NCI-H345 treated with DMSO at 0.1 percent for 48 hours (cell line): Measurements from ENCODE around the gene ACVR1B.
A peak's percentile ranks its signal among the peaks of the same experiment; 100 is the strongest.

Experiments
- DNase-seq: peaks from one replicate; lab custom pipeline; 2025; ENCODE audit not compliant: unreplicated experiment; lab: John Stamatoyannopoulos, UW

Gene ACVR1B

GRCh38 chr12:51917041-51917590, 34.4 kb upstream of the ACVR1B start:
- DNase-seq: no peak

- DNase-seq: no peak
Measured at GRCh38 chr12:51917746-51918453, 33.6 kb upstream of the ACVR1B start.

- no peak for DNase-seq
Measured at GRCh38 chr12:51920046-51920445, 31.5 kb upstream of the ACVR1B start.

- DNase-seq: no peak
Measured at GRCh38 chr12:51921017-51921725, 30.3 kb upstream of the ACVR1B start.

- DNase-seq: no peak
Measured at GRCh38 chr12:51922146-51922545, 29.4 kb upstream of the ACVR1B start.

GRCh38 chr12:51922762-51923505, 28.6 kb upstream of the ACVR1B start:
- DNase-seq: no peak

GRCh38 chr12:51923506-51924365, 27.8 kb upstream of the ACVR1B start:
- no peak for DNase-seq

GRCh38 chr12:51924551-51925319, 26.8 kb upstream of the ACVR1B start:
- no peak for DNase-seq

- DNase-seq: no peak
Measured at GRCh38 chr12:51925346-51926063, 26.0 kb upstream of the ACVR1B start.

- no peak for DNase-seq
Measured at GRCh38 chr12:51926064-51926632, 25.4 kb upstream of the ACVR1B start.

- peak; percentile 2 for DNase-seq
Measured at GRCh38 chr12:51926718-51927117, 24.8 kb upstream of the ACVR1B start.

GRCh38 chr12:51932218-51933076, 19.1 kb upstream of the ACVR1B start:
- DNase-seq: no peak

GRCh38 chr12:51934080-51934479, 17.4 kb upstream of the ACVR1B start:
- DNase-seq: no peak

- DNase-seq: no peak
Measured at GRCh38 chr12:51937926-51938325, 13.6 kb upstream of the ACVR1B start.

GRCh38 chr12:51938726-51939125, 12.8 kb upstream of the ACVR1B start:
- DNase-seq: no peak

- peak; percentile 84 for DNase-seq
Measured at GRCh38 chr12:51941011-51941581, 10.4 kb upstream of the ACVR1B start.

GRCh38 chr12:51941604-51942003, 9.9 kb upstream of the ACVR1B start:
- no peak for DNase-seq

- DNase-seq: no peak
Measured at GRCh38 chr12:51942056-51942455, 9.4 kb upstream of the ACVR1B start.
